AG08396 (cell line): ENCODE measurements around the gene LSR.

Experiments used
- DNase-seq: peaks from one replicate; pipeline ENCODE4 v3.0.0; 2012; ENCODE audit warnings: low spot score, mixed read lengths

Gene LSR

GRCh38 chr19:35287713-35288112 is 38.9 kb downstream of the LSR start:
- DNase-seq: no peak

GRCh38 chr19:35288331-35288730 is 39.5 kb downstream of the LSR start:
- no peak for DNase-seq

- DNase-seq: no peak
Measured at GRCh38 chr19:35288906-35289305, 40.1 kb downstream of the LSR start.

GRCh38 chr19:35290381-35291127 is 41.8 kb downstream of the LSR start:
- DNase-seq: no peak

- no peak for DNase-seq
Measured at GRCh38 chr19:35291259-35291658, 42.5 kb downstream of the LSR start.

GRCh38 chr19:35291916-35292315 is 43.1 kb downstream of the LSR start, which contains the start of gene MAG:
MAG (plus strand) TSS chr19:35292161; CDS start chr19:35295409, 3,248 bp downstream.
- no peak for DNase-seq

GRCh38 chr19:35292421-35293362 is 43.9 kb downstream of the LSR start:
- no peak for DNase-seq

- DNase-seq: no peak
Measured at GRCh38 chr19:35293363-35293739, 44.5 kb downstream of the LSR start.

GRCh38 chr19:35293808-35294207 is 45.0 kb downstream of the LSR start:
- no peak for DNase-seq

GRCh38 chr19:35294328-35294727 is 45.5 kb downstream of the LSR start:
- no peak for DNase-seq

- DNase-seq: no peak
Measured at GRCh38 chr19:35294859-35295791, 46.3 kb downstream of the LSR start.

GRCh38 chr19:35295792-35296462 is 47.1 kb downstream of the LSR start:
- DNase-seq: no peak

GRCh38 chr19:35296644-35297514 is 48.1 kb downstream of the LSR start:
- no peak for DNase-seq

- no peak for DNase-seq
Measured at GRCh38 chr19:35297515-35297848, 48.7 kb downstream of the LSR start.

- DNase-seq: no peak
Measured at GRCh38 chr19:35297922-35298321, 49.1 kb downstream of the LSR start.

- DNase-seq: no peak
Measured at GRCh38 chr19:35298561-35298972, 49.8 kb downstream of the LSR start.

GRCh38 chr19:35299523-35300338 is 50.9 kb downstream of the LSR start:
- no peak for DNase-seq

GRCh38 chr19:35300339-35300649 is 51.5 kb downstream of the LSR start:
- no peak for DNase-seq

- DNase-seq: no peak
Measured at GRCh38 chr19:35301961-35302360, 53.2 kb downstream of the LSR start.

GRCh38 chr19:35302446-35302845 is 53.6 kb downstream of the LSR start:
- DNase-seq: no peak
